HepG2 (cell line): ENCODE measurements around the gene EFS. TPM values are rescaled to one million over a fixed set of nuclear protein-coding genes. Genes with fewer than 3 reads are reported as not detected.

ENCODE experiments used
- ATAC-seq: fragments of 200-7000 bp; cut with Tn5 transposase; 3 replicates; pipeline ENCODE4 v1.9.1; 2020; ENCODE audit warnings: mild to moderate bottlenecking, moderate library complexity
- BruUV-seq: library from RNA; stranded (reverse); fragments of 400-500 nt; replicated peaks from 2 replicates; lab custom pipeline; 2021; lab: Mats Ljungman, UMichigan
- CTCF ChIA-PET: fragments of 300-600 bp; formaldehyde crosslinking; extraction: SDS; loops from one replicate; lab custom pipeline; 2021; ENCODE audit warnings: low total read pairs, inconsistent platforms, low intra/inter-chr PET ratio; lab: Yijun Ruan, JAX
- POLR2A ChIA-PET: fragments of 350-600 bp; sonication (Branson Sonifier 250); formaldehyde crosslinking; loops from one replicate; lab custom pipeline; 2020; ENCODE audit warnings: antibody characterized with exemption, inconsistent platforms; lab: Yijun Ruan, JAX
- DNase-seq: peaks from one replicate; pipeline ENCODE4 v3.0.0-alpha.2; 2015; ENCODE audit warnings: low spot score
- FAIRE-seq: peaks from 3 replicates; lab custom pipeline; 2011; peaks lifted over from hg19 to GRCh38; lab: Jason Lieb, UNC
- H2AFZ ChIP-seq: one replicate; pipeline ENCODE4 v1.6.1; 2011; ENCODE audit warnings: low read length, inconsistent platforms
- H3K27ac ChIP-seq: fragments of 300-600 bp; 3 replicates; pipeline ENCODE4 v1.8.0; 2011; ENCODE audit warnings: mixed run types, mild to moderate bottlenecking, mixed read lengths, low read length, inconsistent platforms; ENCODE audit not compliant: insufficient read depth; ENCODE audit errors: extremely low read length
- H3K27me3 ChIP-seq, 2 experiments: fragments of 200-600 bp in 1 of 2; 2 replicates in 1 of 2; 3 replicates in 1 of 2; pipeline versions ENCODE4 v1.6.0 to v1.8.0; 2011; ENCODE audit warnings: low read length in 2 of 2, mild to moderate bottlenecking in 2 of 2, moderate library complexity in 2 of 2, inconsistent platforms in 1 of 2; ENCODE audit not compliant: insufficient read depth in 2 of 2, control insufficient read depth in 1 of 2
- H3K36me3 ChIP-seq, 2 experiments: fragments of 200-600 bp in 1 of 2; replicated peaks in 1 of 2; 2 replicates in 1 of 2; 3 replicates in 1 of 2; pipeline versions ENCODE4 v1.5.1 to v1.8.0; 2011; ENCODE audit warnings: low read length in 2 of 2, inconsistent platforms in 1 of 2; ENCODE audit not compliant: insufficient read depth in 2 of 2, control insufficient read depth in 1 of 2
- H3K4me1 ChIP-seq: 2 replicates; pipeline ENCODE4 v1.5.1; 2012; ENCODE audit warnings: low read length, inconsistent platforms; ENCODE audit not compliant: insufficient read depth
- H3K4me2 ChIP-seq: 2 replicates; pipeline ENCODE4 v1.6.0; 2011; ENCODE audit warnings: low read depth, low read length, inconsistent platforms
- H3K4me3 ChIP-seq, 3 experiments: fragments of 200-600 bp in 1 of 3; sonication (generic), shearing (Covaris generic) in 1 of 3; replicated peaks in 1 of 3; 2 replicates each; pipeline ENCODE4 v1.5.1; 2011 to 2016; ENCODE audit warnings: low read length in 3 of 3, inconsistent platforms in 2 of 3, low read depth in 2 of 3, mild to moderate bottlenecking in 2 of 3, control low read depth in 1 of 3, mixed read lengths in 1 of 3; ENCODE audit not compliant: insufficient read depth in 1 of 3
- H3K79me2 ChIP-seq: one replicate; pipeline ENCODE4 v1.6.1; 2011; ENCODE audit warnings: low read length, inconsistent platforms; ENCODE audit not compliant: insufficient read depth
- H3K9ac ChIP-seq: 2 replicates; pipeline ENCODE4 v1.6.0; 2011; ENCODE audit warnings: mild to moderate bottlenecking, low read depth, low read length, inconsistent platforms; ENCODE audit not compliant: insufficient read depth
- H3K9me3 ChIP-seq: 2 replicates; pipeline ENCODE4 v1.5.1; 2012; ENCODE audit warnings: mild to moderate bottlenecking, low read length
- H4K20me1 ChIP-seq: 2 replicates; pipeline ENCODE4 v1.6.0; 2011; ENCODE audit warnings: inconsistent platforms, mild to moderate bottlenecking, low read length, moderate library complexity; ENCODE audit not compliant: insufficient read depth
- AGO2 ChIP-seq: fragments of 200-400 bp; formaldehyde crosslinking; optimal IDR thresholded peaks from 2 replicates; pipeline ENCODE3; 2017; ENCODE audit warnings: mild to moderate bottlenecking, low read depth, low read length, moderate library complexity
- PHF5A ChIP-seq: IDR thresholded peaks from one replicate; pipeline ENCODE4 v1.6.1; 2018; ENCODE audit warnings: low read depth, missing genetic modification reagents; ENCODE audit not compliant: unreplicated experiment
- POLR2A ChIP-seq, 2 experiments: IDR thresholded peaks; 2 replicates each; pipeline ENCODE4 v1.6.1; 2011; ENCODE audit warnings: low read depth in 2 of 2, low read length in 2 of 2, mild to moderate bottlenecking in 1 of 2, moderate library complexity in 1 of 2; ENCODE audit not compliant: insufficient read depth in 1 of 2
- RBFOX2 ChIP-seq: fragments of 200-400 bp; formaldehyde crosslinking; IDR thresholded peaks from 2 replicates; pipeline ENCODE4 v1.6.1; 2017; ENCODE audit warnings: low read depth, mild to moderate bottlenecking, low read length
- RBM39 ChIP-seq: fragments of 200-400 bp; formaldehyde crosslinking; IDR thresholded peaks from one replicate; pipeline ENCODE4 v1.6.1; 2018; ENCODE audit warnings: antibody characterized with exemption, mild to moderate bottlenecking, low read depth, low read length; ENCODE audit not compliant: poor library complexity, severe bottlenecking
- REXO4 ChIP-seq: sonication (generic); formaldehyde crosslinking; IDR thresholded peaks from 2 replicates; pipeline ENCODE4 v1.8.0; 2022; ENCODE audit warnings: missing genetic modification reagents, mild to moderate bottlenecking, borderline replicate concordance
- WIZ ChIP-seq: sonication (generic); formaldehyde crosslinking; IDR thresholded peaks from 2 replicates; pipeline ENCODE4 v1.5.1; 2020; ENCODE audit warnings: mild to moderate bottlenecking, missing genetic modification reagents
- ZNF253 ChIP-seq: sonication (generic); formaldehyde crosslinking; IDR thresholded peaks from 2 replicates; pipeline ENCODE4 v1.8.0; 2022; ENCODE audit warnings: mild to moderate bottlenecking, missing genetic modification reagents, borderline replicate concordance
- ZNF274 ChIP-seq: sonication (generic); formaldehyde crosslinking; IDR thresholded peaks from 2 replicates; pipeline ENCODE4 v1.5.1; 2020; ENCODE audit warnings: mild to moderate bottlenecking, missing genetic modification reagents
- ZNF276 ChIP-seq: sonication (generic); formaldehyde crosslinking; IDR thresholded peaks from 2 replicates; pipeline ENCODE4 v1.4.0; 2020; ENCODE audit warnings: mild to moderate bottlenecking, low read depth, missing genetic modification reagents
- ZNF430 ChIP-seq: sonication (generic); formaldehyde crosslinking; IDR thresholded peaks from 2 replicates; pipeline ENCODE4 v1.9.0; 2021; ENCODE audit warnings: mild to moderate bottlenecking, missing genetic modification reagents
- ZNF687 ChIP-seq: sonication (generic); formaldehyde crosslinking; IDR thresholded peaks from 2 replicates; pipeline ENCODE4 v1.5.1; 2020; ENCODE audit warnings: mild to moderate bottlenecking, missing genetic modification reagents, moderate library complexity
- ZNF768 ChIP-seq: sonication (generic); formaldehyde crosslinking; IDR thresholded peaks from 2 replicates; pipeline ENCODE4 v1.4.0; 2020; ENCODE audit warnings: missing genetic modification reagents
- ZNF816 ChIP-seq: sonication (generic); formaldehyde crosslinking; IDR thresholded peaks from 2 replicates; pipeline ENCODE4 v1.8.0; 2022; ENCODE audit warnings: missing genetic modification reagents, mild to moderate bottlenecking, borderline replicate concordance
- ZNF879 ChIP-seq: sonication (generic); formaldehyde crosslinking; IDR thresholded peaks from 2 replicates; pipeline ENCODE4 v1.8.1; 2023; ENCODE audit warnings: missing genetic modification reagents
- WGBS: methylation state at CpG from one replicate; pipeline ENCODE4 v1.1.6; 2017; ENCODE audit warnings: low lambda C conversion rate; 5-methylcytosine and 5-hydroxymethylcytosine counted together
- in situ Hi-C: cut with HindIII; loops from 2 replicates; pipeline ENCODE4 v1.10.0; 2017; ENCODE audit warnings: low pct_unique_long_range_greater_than_20kb; ENCODE audit not compliant: extremely low pct_ligation_motif_present
- intact Hi-C: fragments of 100-400 bp; cut with micrococcal nuclease; formaldehyde crosslinking; loops from one replicate; pipeline ENCODE4 v1.10.0; 2022; ENCODE audit not compliant: unreplicated experiment
- polyA plus RNA-seq, 8 experiments: library from polyadenylated mRNA; depleted of rRNA in 3 of 8; stranded (reverse) in 7 of 8; unstranded in 1 of 8; fragments of >200 nt; fragmentation: Illumina TruSeq in 4 of 8; extraction: Trizol in 4 of 8; gene quantifications; 2 replicates each; pipeline versions ENCODE4 v1.2.1 to v1.2.3, GENCODE V29; 2011 to 2016; ENCODE audit warnings: low read depth in 4 of 8, missing spikeins in 1 of 8, mixed read lengths in 1 of 8; ENCODE audit not compliant: insufficient read depth in 1 of 8
- total RNA-seq, 5 experiments: library from RNA; depleted of rRNA; stranded (reverse); fragments of >200 nt; fragmentation: Illumina TruSeq; extraction: Trizol; gene quantifications; 2 replicates each; pipeline ENCODE4 v1.2.3, GENCODE V29; 2016; ENCODE audit warnings: low read depth in 1 of 5
- TF ChIP-seq, protein P1 (sequence below): sonication (generic); formaldehyde crosslinking; IDR thresholded peaks from 2 replicates; pipeline ENCODE4 v1.5.1; 2020; ENCODE audit warnings: mild to moderate bottlenecking, missing genetic modification reagents, moderate library complexity

EFS gene
- total and polyA plus RNA-seq, 2 of the 13 experiments (the other 11 are each of a cell fraction or from before 2014, with no cell fraction given) = not detected

GRCh38 chr14:23323838-23324454, 41.0 kb downstream of the EFS start:
- no peak overlapping the region for H2AFZ ChIP-seq
- no peak for DNase-seq
- in situ Hi-C loops = loop anchor here (5.0 to 25.0 kb wide), 2 partner anchors 233 to 813 kb away; partner anchors contain the start of genes EMC9, FITM1, PSME1 and PSME2
- ChIA-PET CTCF (no interaction called here), POLR2A (interaction anchor here (1.6 to 13.2 kb wide), 3 partner anchors 19 to 229 kb away, joined by 5 to 1053 read pairs (median 165); partner anchors contain the start of genes ACIN1, BCL2L2, C14orf119 and HOMEZ)
- ATAC-seq = no peak
- H3K4me1 ChIP-seq = peaks cover 42% of the 10 kb centered on the region
- H3K9me3 ChIP-seq = no peaks in the 10 kb centered on the region
- no peak overlapping the region for H3K9ac ChIP-seq
- H3K27ac ChIP-seq = no peak overlapping the region
- no TSS peak for BruUV-seq
- H4K20me1 ChIP-seq = peaks cover 11% of the 10 kb centered on the region; the same call in 1 of the 2 replicates
- peaks cover 23% of the 10 kb centered on the region for H3K79me2 ChIP-seq
- H3K4me3 ChIP-seq = no peak overlapping the region
- peaks cover 0 to 6% of the 10 kb centered on the region in 2 experiments; a peak in 2 of 5 replicates for H3K27me3 ChIP-seq
- no peak for FAIRE-seq
- WGBS = 96% methylated on average over 18 of the region's 18 CpGs
- H3K4me2 ChIP-seq = 0 out of 2 replicates have a peak overlapping the region, but pooled peaks have one; percentile 0
- H3K36me3 ChIP-seq = peaks cover 18 to 36% of the 10 kb centered on the region in 2 experiments
- intact Hi-C loops = loop anchor here (2.0 kb wide), 1 partner anchor 233 kb away; the partner anchor contains the start of gene THTPA
- peak in 1 of 2 experiments; percentile 42; a peak in 1 of 4 replicates for TF ChIP-seq POLR2A (IDR thresholded peaks at IDR 0.05; ENCODE audit: insufficient read depth in 1 of 2, low read depth in 2 of 2, low read length in 2 of 2)
- 0 out of 2 replicates have a peak, but pooled peaks have one; percentile 23 for TF ChIP-seq ZNF274 (CRISPR knock-in tag)
- no peak for TF ChIP-seq ZNF879 (CRISPR knock-in tag)
- TF ChIP-seq ZNF768 (CRISPR knock-in tag) = peak; percentile 39; the same call in 1 of the 2 replicates
- TF ChIP-seq, protein P1, sequence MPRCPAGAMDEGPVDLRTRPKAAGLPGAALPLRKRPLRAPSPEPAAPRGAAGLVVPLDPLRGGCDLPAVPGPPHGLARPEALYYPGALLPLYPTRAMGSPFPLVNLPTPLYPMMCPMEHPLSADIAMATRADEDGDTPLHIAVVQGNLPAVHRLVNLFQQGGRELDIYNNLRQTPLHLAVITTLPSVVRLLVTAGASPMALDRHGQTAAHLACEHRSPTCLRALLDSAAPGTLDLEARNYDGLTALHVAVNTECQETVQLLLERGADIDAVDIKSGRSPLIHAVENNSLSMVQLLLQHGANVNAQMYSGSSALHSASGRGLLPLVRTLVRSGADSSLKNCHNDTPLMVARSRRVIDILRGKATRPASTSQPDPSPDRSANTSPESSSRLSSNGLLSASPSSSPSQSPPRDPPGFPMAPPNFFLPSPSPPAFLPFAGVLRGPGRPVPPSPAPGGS (CRISPR knock-in tag) = 0 out of 2 replicates have a peak, but pooled peaks have one; percentile 16
- TF ChIP-seq RBFOX2 = peak; percentile 58; the same call in 1 of the 2 replicates
- TF ChIP-seq RBM39 = peak; percentile 51
- TF ChIP-seq PHF5A = peak; percentile 58
- TF ChIP-seq AGO2 = peak; percentile 77
- TF ChIP-seq WIZ (CRISPR knock-in tag) = no peak
- 0 out of 2 replicates have a peak, but pooled peaks have one; percentile 9 for TF ChIP-seq ZNF430 (CRISPR knock-in tag)
- TF ChIP-seq ZNF253 (CRISPR knock-in tag) = peak; percentile 48; the same call in 1 of the 2 replicates
- 0 out of 2 replicates have a peak, but pooled peaks have one; percentile 2 for TF ChIP-seq ZNF816 (CRISPR knock-in tag)
- TF ChIP-seq ZNF687 = peak; percentile 28
- TF ChIP-seq ZNF276 (CRISPR knock-in tag) = 0 out of 2 replicates have a peak, but pooled peaks have one; percentile 35
- TF ChIP-seq REXO4 (CRISPR knock-in tag) = 0 out of 2 replicates have a peak, but pooled peaks have one; percentile 49
